WTC11 (cell line): Measurements from ENCODE around the gene OXSR1. TPM values are rescaled to one million over a fixed set of nuclear protein-coding genes. Genes with fewer than 3 reads are reported as not detected.

Experiments used
- ATAC-seq: fragments of 200-7000 bp; cut with Tn5 transposase; 2 replicates; pipeline ENCODE4 v1.10.0; 2021; ENCODE audit warnings: mild to moderate bottlenecking, moderate library complexity
- Bru-seq: library from RNA; stranded (reverse); fragments of 400-500 nt; gene quantifications from one replicate; lab custom pipeline; 2021; lab: Mats Ljungman, UMichigan
- CTCF ChIA-PET: fragments of 300-600 bp; sonication (Branson Sonifier 250); formaldehyde crosslinking; loops from one replicate; lab custom pipeline; 2021; ENCODE audit warnings: antibody characterized with exemption; lab: Charles Lee
- POLR2A ChIA-PET: fragments of 350-600 bp; sonication (Branson Sonifier 250); formaldehyde crosslinking; loops from one replicate; lab custom pipeline; 2021; ENCODE audit warnings: antibody characterized with exemption; lab: Charles Lee
- DNase-seq: peaks from one replicate; pipeline ENCODE4 v3.0.0; 2021; ENCODE audit warnings: low spot score
- H3K27ac Mint-ChIP-seq: 2 replicates; pipeline ENCODE4 v1.8.0; 2021; ENCODE audit warnings: mixed read lengths
- H3K27me3 Mint-ChIP-seq: 2 replicates; pipeline ENCODE4 v1.8.0; 2021; ENCODE audit warnings: low read depth, mild to moderate bottlenecking, moderate library complexity, mixed read lengths
- H3K36me3 Mint-ChIP-seq: 2 replicates; pipeline ENCODE4 v1.8.0; 2021; ENCODE audit warnings: mixed read lengths
- H3K4me1 Mint-ChIP-seq: 2 replicates; pipeline ENCODE4 v1.8.0; 2022; ENCODE audit warnings: mixed read lengths
- H3K4me3 Mint-ChIP-seq: 2 replicates; pipeline ENCODE4 v1.8.0; 2021; ENCODE audit warnings: mild to moderate bottlenecking, moderate library complexity, mixed read lengths
- H3K9me3 Mint-ChIP-seq: 2 replicates; pipeline ENCODE4 v1.8.0; 2021; ENCODE audit warnings: mixed read lengths
- ARID4B ChIP-seq: sonication (generic); formaldehyde crosslinking; IDR thresholded peaks from 2 replicates; pipeline ENCODE4 v1.8.0; 2023; ENCODE audit warnings: missing genetic modification reagents, mild to moderate bottlenecking, borderline replicate concordance
- CTCF ChIP-seq: fragments of 200-600 bp; IDR thresholded peaks from 2 replicates; pipeline ENCODE4 v1.8.0; 2022; ENCODE audit warnings: antibody characterized with exemption
- E2F5 ChIP-seq: sonication (generic); formaldehyde crosslinking; IDR thresholded peaks from 2 replicates; pipeline ENCODE4 v1.8.1; 2022; ENCODE audit warnings: mild to moderate bottlenecking, moderate library complexity, missing genetic modification reagents
- ETV6 ChIP-seq: sonication (generic); formaldehyde crosslinking; IDR thresholded peaks from 2 replicates; pipeline ENCODE4 v1.8.1; 2022; ENCODE audit warnings: mild to moderate bottlenecking, missing genetic modification reagents
- GABPB1 ChIP-seq: sonication (generic); formaldehyde crosslinking; IDR thresholded peaks from 2 replicates; pipeline ENCODE4 v1.8.1; 2023; ENCODE audit warnings: mild to moderate bottlenecking, missing genetic modification reagents
- MYBL2 ChIP-seq: sonication (generic); formaldehyde crosslinking; IDR thresholded peaks from 2 replicates; pipeline ENCODE4 v1.8.1; 2023; ENCODE audit warnings: mild to moderate bottlenecking, moderate library complexity, missing genetic modification reagents
- OVOL2 ChIP-seq: fragments of 250-450 bp; sonication (Bioruptor Pico); IDR thresholded peaks from 2 replicates; pipeline ENCODE4 v1.9.0; 2021; ENCODE audit warnings: mild to moderate bottlenecking, borderline replicate concordance
- PRRX2 ChIP-seq: fragments of 250-450 bp; sonication (Bioruptor Pico); IDR thresholded peaks from 2 replicates; pipeline ENCODE4 v1.8.0; 2021; ENCODE audit warnings: mild to moderate bottlenecking
- SMAD3 ChIP-seq: sonication (generic); formaldehyde crosslinking; IDR thresholded peaks from 2 replicates; pipeline ENCODE4 v1.8.0; 2022; ENCODE audit warnings: missing genetic modification reagents, mild to moderate bottlenecking, borderline replicate concordance
- SMAD4 ChIP-seq: sonication (generic); formaldehyde crosslinking; IDR thresholded peaks from 2 replicates; pipeline ENCODE4 v1.8.0; 2022; ENCODE audit warnings: mild to moderate bottlenecking, missing genetic modification reagents
- SP1 ChIP-seq: sonication (generic); formaldehyde crosslinking; conservative IDR thresholded peaks from 2 replicates; pipeline ENCODE4 v1.8.1; 2022; ENCODE audit warnings: missing genetic modification reagents
- USF2 ChIP-seq: sonication (generic); formaldehyde crosslinking; IDR thresholded peaks from 2 replicates; pipeline ENCODE4 v1.8.1; 2023; ENCODE audit warnings: mild to moderate bottlenecking, missing genetic modification reagents, moderate library complexity
- ZBTB21 ChIP-seq: sonication (generic); formaldehyde crosslinking; IDR thresholded peaks from 2 replicates; pipeline ENCODE4 v1.8.1; 2023; ENCODE audit warnings: mild to moderate bottlenecking, missing genetic modification reagents, borderline replicate concordance
- ZNF121 ChIP-seq: sonication (generic); formaldehyde crosslinking; IDR thresholded peaks from 2 replicates; pipeline ENCODE4 v1.8.0; 2023; ENCODE audit warnings: missing genetic modification reagents
- ZNF219 ChIP-seq: sonication (generic); formaldehyde crosslinking; IDR thresholded peaks from 2 replicates; pipeline ENCODE4 v1.8.0; 2023; ENCODE audit warnings: missing genetic modification reagents, mild to moderate bottlenecking, borderline replicate concordance
- ZNF232 ChIP-seq: sonication (generic); formaldehyde crosslinking; IDR thresholded peaks from 2 replicates; pipeline ENCODE4 v1.8.0; 2022; ENCODE audit warnings: mild to moderate bottlenecking, missing genetic modification reagents
- ZNF416 ChIP-seq: fragments of 250-450 bp; sonication (Bioruptor Pico); IDR thresholded peaks from 2 replicates; pipeline ENCODE4 v1.9.0; 2021; ENCODE audit warnings: mild to moderate bottlenecking, inconsistent platforms
- ZNF423 ChIP-seq: fragments of 250-450 bp; sonication (Bioruptor Pico); IDR thresholded peaks from 2 replicates; pipeline ENCODE4 v2.1.2; 2022; ENCODE audit warnings: mild to moderate bottlenecking, moderate library complexity
- long read RNA-seq, 3 experiments: library from RNA in 1 of 3; library from capped mRNA in 1 of 3; library from polyadenylated mRNA in 1 of 3; unstranded in 2 of 3; stranded (forward) in 1 of 3; transcript quantifications; one replicate each; pipeline ENCODE4 v2.0.0, GENCODE V29; 2021
- total RNA-seq: library from RNA; stranded (reverse); gene quantifications from 3 replicates; pipeline ENCODE4 v1.2.3, GENCODE V29; 2021
- TF ChIP-seq, protein P1 (sequence below): sonication (generic); formaldehyde crosslinking; IDR thresholded peaks from 2 replicates; pipeline ENCODE4 v1.8.1; 2023; ENCODE audit warnings: mild to moderate bottlenecking, moderate library complexity, missing genetic modification reagents
- TF ChIP-seq, protein P2 (sequence below): sonication (generic); formaldehyde crosslinking; IDR thresholded peaks from 2 replicates; pipeline ENCODE4 v1.8.0; 2022; ENCODE audit warnings: mild to moderate bottlenecking, missing genetic modification reagents
- TF ChIP-seq, protein P3 (sequence below): sonication (generic); formaldehyde crosslinking; IDR thresholded peaks from 2 replicates; pipeline ENCODE4 v1.8.0; 2022; ENCODE audit warnings: mild to moderate bottlenecking, missing genetic modification reagents
- TF ChIP-seq, protein P4 (sequence below): sonication (generic); formaldehyde crosslinking; IDR thresholded peaks from 2 replicates; pipeline ENCODE4 v1.8.0; 2022; ENCODE audit warnings: mild to moderate bottlenecking, missing genetic modification reagents

Gene OXSR1
- total RNA-seq, result 49.4 to 52.4 TPM (median 50.6 TPM) in 3 replicates
- percentile 87 among the genes with signal in this experiment for Bru-seq, nascent RNA
- long read RNA-seq, experiment 1, full-length matches to known transcripts, result 188 of 274 reads
- long read RNA-seq, experiment 1, partial matches to known transcripts, result 49 of 274 reads
- long read RNA-seq, experiment 1, other reads (novel, unspliced or antisense), result 37 of 274 reads
- long read RNA-seq, experiment 2, full-length matches to known transcripts, result 12 of 72 reads
- long read RNA-seq, experiment 2, partial matches to known transcripts, result 46 of 72 reads
- long read RNA-seq, experiment 2, other reads (novel, unspliced or antisense), result 14 of 72 reads
- long read RNA-seq, experiment 3, partial matches to known transcripts, result 0 of 1 reads
- long read RNA-seq, experiment 3, other reads (novel, unspliced or antisense), result 1 of 1 reads

DNA sequence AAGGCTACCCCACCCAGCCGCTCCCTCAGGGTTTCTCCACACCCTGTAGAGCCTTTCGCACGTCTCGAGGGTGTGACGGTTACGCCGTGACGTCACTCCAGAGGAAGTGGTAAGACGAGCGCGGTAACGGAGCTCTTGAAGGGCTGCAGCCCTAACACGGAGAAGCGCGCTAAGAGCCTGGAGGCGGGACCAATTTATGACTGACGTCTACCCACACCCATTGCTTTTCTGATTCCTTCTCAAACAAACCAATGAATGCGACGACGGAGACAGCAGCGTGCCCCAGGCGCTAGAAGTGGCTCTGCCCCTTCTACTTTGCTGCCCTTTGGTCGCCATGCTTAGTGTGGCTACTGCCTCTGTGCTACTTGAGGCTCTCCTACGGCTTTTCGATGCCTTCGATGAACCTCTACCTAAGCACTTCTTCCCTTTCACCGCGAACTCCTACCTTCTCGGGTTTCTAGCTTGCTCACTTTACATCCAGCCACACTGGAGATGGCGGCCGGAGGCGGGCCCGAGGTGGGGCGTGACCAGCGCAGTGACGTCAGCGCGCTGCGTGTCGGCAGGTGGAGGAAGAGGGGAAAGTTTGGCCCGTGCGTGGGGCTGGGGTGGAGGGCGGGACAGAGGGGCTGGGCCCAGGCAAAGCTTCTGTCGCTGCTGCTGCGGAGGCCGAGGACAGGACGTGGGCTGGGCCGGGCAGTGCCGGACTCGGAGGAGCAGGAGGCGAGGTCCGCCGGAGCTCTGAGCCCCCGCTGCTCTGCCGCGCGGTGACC, at the start of gene OXSR1:
Gene OXSR1 (plus strand): TSS at position 586 of the 770 bp plus-strand sequence. CDS start 340 bp downstream, outside the sequence.
- peak; percentile 92 for DNase-seq
- ATAC-seq, result peak; percentile 93
- ChIA-PET CTCF (interaction anchor here (0.5 to 3.6 kb wide), 10 partner anchors 12 to 835 kb away, joined by 3 to 24 read pairs (median 3); partner anchors contain the start of genes ACAA1, EXOG, MYD88 and SLC22A14), POLR2A (interaction anchor here (1.0 to 2.3 kb wide), 4 partner anchors 24 to 290 kb away, joined by 3 to 31 read pairs (median 4); partner anchors contain the start of gene ACAA1)
- H3K36me3 Mint-ChIP-seq, result peaks cover 3% of the 10 kb centered on the region; the same call in 1 of the 2 replicates
- H3K9me3 Mint-ChIP-seq, result no peaks in the 10 kb centered on the region
- peak within 1 kb of the TSS; percentile 99 for H3K27ac Mint-ChIP-seq
- peaks cover 23% of the 10 kb centered on the region for H3K4me1 Mint-ChIP-seq
- H3K4me3 Mint-ChIP-seq, result peak within 1 kb of the TSS; percentile 92
- H3K27me3 Mint-ChIP-seq, result no peaks in the 10 kb centered on the region
- TF ChIP-seq ETV6 (CRISPR knock-in tag) (peak; percentile 44; the same call in 1 of the 2 replicates), CTCF (no peak), SMAD3 (CRISPR knock-in tag) (0 out of 2 replicates have a peak, but pooled peaks have one; percentile 66), ZBTB21 (CRISPR knock-in tag) (peak; percentile 99), E2F5 (peak; percentile 79), SP1 (CRISPR knock-in tag) (peak; percentile 72; the same call in 1 of the 2 replicates), ZNF121 (CRISPR knock-in tag) (peak; percentile 71; the same call in 1 of the 2 replicates), USF2 (CRISPR knock-in tag) (peak; percentile 70), OVOL2 (CRISPR knock-in tag) (no peak), ZNF423 (no peak), ZNF416 (CRISPR knock-in tag) (no peak), MYBL2 (0 out of 2 replicates have a peak, but pooled peaks have one; percentile 68), SMAD4 (CRISPR knock-in tag) (no peak), GABPB1 (CRISPR knock-in tag) (peak; percentile 53), ARID4B (CRISPR knock-in tag) (0 out of 2 replicates have a peak, but pooled peaks have one; percentile 37), ZNF232 (CRISPR knock-in tag) (peak; percentile 75; the same call in 1 of the 2 replicates), PRRX2 (CRISPR knock-in tag) (no peak), ZNF219 (CRISPR knock-in tag) (peak; percentile 54; the same call in 1 of the 2 replicates)
- TF ChIP-seq, protein P1, sequence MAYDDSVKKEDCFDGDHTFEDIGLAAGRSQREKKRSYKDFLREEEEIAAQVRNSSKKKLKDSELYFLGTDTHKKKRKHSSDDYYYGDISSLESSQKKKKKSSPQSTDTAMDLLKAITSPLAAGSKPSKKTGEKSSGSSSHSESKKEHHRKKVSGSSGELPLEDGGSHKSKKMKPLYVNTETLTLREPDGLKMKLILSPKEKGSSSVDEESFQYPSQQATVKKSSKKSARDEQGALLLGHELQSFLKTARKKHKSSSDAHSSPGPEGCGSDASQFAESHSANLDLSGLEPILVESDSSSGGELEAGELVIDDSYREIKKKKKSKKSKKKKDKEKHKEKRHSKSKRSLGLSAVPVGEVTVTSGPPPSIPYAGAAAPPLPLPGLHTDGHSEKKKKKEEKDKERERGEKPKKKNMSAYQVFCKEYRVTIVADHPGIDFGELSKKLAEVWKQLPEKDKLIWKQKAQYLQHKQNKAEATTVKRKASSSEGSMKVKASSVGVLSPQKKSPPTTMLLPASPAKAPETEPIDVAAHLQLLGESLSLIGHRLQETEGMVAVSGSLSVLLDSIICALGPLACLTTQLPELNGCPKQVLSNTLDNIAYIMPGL (CRISPR knock-in tag), result 0 out of 2 replicates have a peak, but pooled peaks have one; percentile 75
- TF ChIP-seq, protein P2, sequence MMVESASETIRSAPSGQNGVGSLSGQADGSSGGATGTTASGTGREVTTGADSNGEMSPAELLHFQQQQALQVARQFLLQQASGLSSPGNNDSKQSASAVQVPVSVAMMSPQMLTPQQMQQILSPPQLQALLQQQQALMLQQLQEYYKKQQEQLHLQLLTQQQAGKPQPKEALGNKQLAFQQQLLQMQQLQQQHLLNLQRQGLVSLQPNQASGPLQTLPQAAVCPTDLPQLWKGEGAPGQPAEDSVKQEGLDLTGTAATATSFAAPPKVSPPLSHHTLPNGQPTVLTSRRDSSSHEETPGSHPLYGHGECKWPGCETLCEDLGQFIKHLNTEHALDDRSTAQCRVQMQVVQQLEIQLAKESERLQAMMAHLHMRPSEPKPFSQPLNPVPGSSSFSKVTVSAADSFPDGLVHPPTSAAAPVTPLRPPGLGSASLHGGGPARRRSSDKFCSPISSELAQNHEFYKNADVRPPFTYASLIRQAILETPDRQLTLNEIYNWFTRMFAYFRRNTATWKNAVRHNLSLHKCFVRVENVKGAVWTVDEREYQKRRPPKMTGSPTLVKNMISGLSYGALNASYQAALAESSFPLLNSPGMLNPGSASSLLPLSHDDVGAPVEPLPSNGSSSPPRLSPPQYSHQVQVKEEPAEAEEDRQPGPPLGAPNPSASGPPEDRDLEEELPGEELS (CRISPR knock-in tag), result peak; percentile 58; the same call in 1 of the 2 replicates
- TF ChIP-seq, protein P3, sequence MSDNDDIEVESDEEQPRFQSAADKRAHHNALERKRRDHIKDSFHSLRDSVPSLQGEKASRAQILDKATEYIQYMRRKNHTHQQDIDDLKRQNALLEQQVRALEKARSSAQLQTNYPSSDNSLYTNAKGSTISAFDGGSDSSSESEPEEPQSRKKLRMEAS (CRISPR knock-in tag), result peak; percentile 78
- TF ChIP-seq, protein P4, sequence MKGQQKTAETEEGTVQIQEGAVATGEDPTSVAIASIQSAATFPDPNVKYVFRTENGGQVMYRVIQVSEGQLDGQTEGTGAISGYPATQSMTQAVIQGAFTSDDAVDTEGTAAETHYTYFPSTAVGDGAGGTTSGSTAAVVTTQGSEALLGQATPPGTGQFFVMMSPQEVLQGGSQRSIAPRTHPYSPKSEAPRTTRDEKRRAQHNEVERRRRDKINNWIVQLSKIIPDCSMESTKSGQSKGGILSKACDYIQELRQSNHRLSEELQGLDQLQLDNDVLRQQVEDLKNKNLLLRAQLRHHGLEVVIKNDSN (CRISPR knock-in tag), result peak; percentile 63
